ENCODE data around the gene ROGDI. TPM values are rescaled to one million over a fixed set of nuclear protein-coding genes. Genes with fewer than 3 reads are reported as not detected.

The ROGDI gene
- total and polyA plus RNA-seq, 2 donors (not counting 3 experiments of a cell fraction or from before 2014, with no cell fraction given) = 12.0 to 36.9 TPM

GRCh38 chr16:4788489-4788889, 13.9 kb downstream of the ROGDI start:
- Histone ChIP-seq H4K20me1 (replicated peaks; ENCODE audit: control insufficient read depth, extremely low read depth, insufficient read depth, low read length) (no peaks in the 10 kb centered on the region), H3K36me3 (ENCODE audit: control insufficient read depth in 2 of 2, extremely low read depth in 1 of 2, insufficient read depth in 2 of 2, low read length in 2 of 2) (no peaks in the 10 kb centered on the region), H3K27ac (ENCODE audit: insufficient read depth, low read depth, low read length) (no peak overlapping the region), H3K9me1 (replicated peaks; ENCODE audit: control insufficient read depth, extremely low read depth, insufficient read depth, low read length) (no peaks in the 10 kb centered on the region), H2AFZ (ENCODE audit: low read depth, low read length) (no peak overlapping the region), H3K4me2 (ENCODE audit: insufficient read depth, low read length) (no peak overlapping the region), H3K79me2 (ENCODE audit: control insufficient read depth, insufficient read depth, low read length) (no peaks in the 10 kb centered on the region), H3K9ac (replicated peaks; ENCODE audit: extremely low read depth, insufficient read depth, low read length) (no peak overlapping the region), H3K27me3 (ENCODE audit: control insufficient read depth in 2 of 2, insufficient read depth in 2 of 2, low read length in 2 of 2) (no peaks in the 10 kb centered on the region), H3K4me3 (replicated peaks in 1 of 3; ENCODE audit: insufficient read depth in 1 of 3, low read depth in 1 of 3, low read length in 3 of 3) (no peak overlapping the region), H3K9me3 (replicated peaks; ENCODE audit: control insufficient read depth, insufficient read depth, low read length) (no peaks in the 10 kb centered on the region), H3K4me1 (ENCODE audit: control insufficient read depth, extremely low read depth, insufficient read depth, low read length) (no peaks in the 10 kb centered on the region)
- intact Hi-C loops (cut with micrococcal nuclease) (no loop called here), dilution Hi-C loops (cut with MboI; ENCODE audit: extremely low pct_ligation_motif_present, low sequenced_read_pairs) (no loop called here)
- CTCF ChIA-PET = interaction anchor here (1.3 kb wide), 1 partner anchor 12 kb away, joined by 5 read pairs; no protein-coding TSS in a partner anchor
- TF ChIP-seq FOS (IDR thresholded peaks at IDR 0.05; ENCODE audit: borderline replicate concordance, insufficient read depth, low read length) (no peak), GATA2 (IDR thresholded peaks at IDR 0.05; ENCODE audit: insufficient read depth, insufficient read length, low read depth, low read length) (no peak), MYC (IDR thresholded peaks at IDR 0.05; ENCODE audit: low read depth, low read length) (no peak), JUN (IDR thresholded peaks at IDR 0.05; ENCODE audit: borderline replicate concordance, insufficient read depth, insufficient read length, low read depth) (no peak), POLR2A (IDR thresholded peaks at IDR 0.05; ENCODE audit: low read depth, low read length) (no peak), POLR2AphosphoS5 (IDR thresholded peaks at IDR 0.05; ENCODE audit: insufficient read depth, low read depth, low read length) (no peak), EZH2 (IDR thresholded peaks at IDR 0.05; ENCODE audit: borderline replicate concordance, low read depth, low read length, severe bottlenecking) (no peak), CTCF (IDR thresholded peaks at IDR 0.05; ENCODE audit: extremely low read depth in 1 of 2, insufficient read depth in 1 of 2, low read depth in 1 of 2, low read length in 2 of 2) (no peak), MAX (IDR thresholded peaks at IDR 0.05; ENCODE audit: insufficient read depth, insufficient read length) (no peak)
- POLR2A ChIA-PET = no interaction called here
- FAIRE-seq (no peak), DNase-seq (ENCODE audit: low read depth, low spot score) (no peak)
- no TSS peak for BruUV-seq (replicated peaks)
